ENCODE measurements around the gene DNM3. TPM values are rescaled to one million over a fixed set of nuclear protein-coding genes. Genes with fewer than 3 reads are reported as not detected.

Gene DNM3
- polyA plus RNA-seq, 1 donor (not counting 4 experiments of a cell fraction or from before 2014, with no cell fraction given), result 2.0 TPM

GRCh38 chr1:172148213-172148612 lies 306.9 kb downstream of the DNM3 start:
- peaks cover 41% of the 10 kb centered on the region for H3K4me1 ChIP-seq (ENCODE audit: control insufficient read depth, extremely low read depth, insufficient read depth, low read length)
- H3K36me3 ChIP-seq (ENCODE audit: control insufficient read depth in 2 of 2, extremely low read depth in 1 of 2, insufficient read depth in 2 of 2, low read length in 2 of 2), result no peaks in the 10 kb centered on the region
- no peak overlapping the region for H3K4me3 ChIP-seq (ENCODE audit: control insufficient read depth in 2 of 3, extremely low read depth in 1 of 3, insufficient read depth in 2 of 3, low read depth in 1 of 3, low read length in 3 of 3)
- dilution Hi-C loops (cut with MboI; ENCODE audit: extremely low pct_ligation_motif_present, low sequenced_read_pairs), result no loop called here
- H3K9me1 ChIP-seq (ENCODE audit: control insufficient read depth, extremely low read depth, insufficient read depth, low read length), result no peaks in the 10 kb centered on the region
- no peak for TF ChIP-seq EZH2 (IDR thresholded peaks at IDR 0.05; ENCODE audit: low read length)
- TF ChIP-seq, protein P1, sequence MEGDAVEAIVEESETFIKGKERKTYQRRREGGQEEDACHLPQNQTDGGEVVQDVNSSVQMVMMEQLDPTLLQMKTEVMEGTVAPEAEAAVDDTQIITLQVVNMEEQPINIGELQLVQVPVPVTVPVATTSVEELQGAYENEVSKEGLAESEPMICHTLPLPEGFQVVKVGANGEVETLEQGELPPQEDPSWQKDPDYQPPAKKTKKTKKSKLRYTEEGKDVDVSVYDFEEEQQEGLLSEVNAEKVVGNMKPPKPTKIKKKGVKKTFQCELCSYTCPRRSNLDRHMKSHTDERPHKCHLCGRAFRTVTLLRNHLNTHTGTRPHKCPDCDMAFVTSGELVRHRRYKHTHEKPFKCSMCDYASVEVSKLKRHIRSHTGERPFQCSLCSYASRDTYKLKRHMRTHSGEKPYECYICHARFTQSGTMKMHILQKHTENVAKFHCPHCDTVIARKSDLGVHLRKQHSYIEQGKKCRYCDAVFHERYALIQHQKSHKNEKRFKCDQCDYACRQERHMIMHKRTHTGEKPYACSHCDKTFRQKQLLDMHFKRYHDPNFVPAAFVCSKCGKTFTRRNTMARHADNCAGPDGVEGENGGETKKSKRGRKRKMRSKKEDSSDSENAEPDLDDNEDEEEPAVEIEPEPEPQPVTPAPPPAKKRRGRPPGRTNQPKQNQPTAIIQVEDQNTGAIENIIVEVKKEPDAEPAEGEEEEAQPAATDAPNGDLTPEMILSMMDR (optimal IDR thresholded peaks at IDR 0.05 in 1 of 3, IDR thresholded peaks at IDR 0.05 in 1 of 3, conservative IDR thresholded peaks at IDR 0.05 in 1 of 3; ENCODE audit: extremely low read depth in 1 of 3, insufficient read depth in 2 of 3, low read length in 3 of 3), result no peak
- H4K20me1 ChIP-seq (ENCODE audit: control insufficient read depth, extremely low read depth, insufficient read depth, low read length), result no peaks in the 10 kb centered on the region
- H3K27me3 ChIP-seq (ENCODE audit: control insufficient read depth, extremely low read depth, insufficient read depth, low read length), result no peaks in the 10 kb centered on the region
- no peak overlapping the region for H2AFZ ChIP-seq (ENCODE audit: control insufficient read depth, low read length)
- H3K9ac ChIP-seq (ENCODE audit: control insufficient read depth, extremely low read depth, insufficient read depth, low read length), result no peak overlapping the region
- H3K79me2 ChIP-seq (ENCODE audit: control insufficient read depth, insufficient read depth, low read length), result no peaks in the 10 kb centered on the region
- no peaks in the 10 kb centered on the region for H3K9me3 ChIP-seq (ENCODE audit: control insufficient read depth, low read depth, low read length)
- no peak overlapping the region for H3K4me2 ChIP-seq (ENCODE audit: control insufficient read depth, extremely low read depth, insufficient read depth, low read depth, low read length)
- FAIRE-seq, result no peak
- DNase-seq (ENCODE audit: low read depth, low spot score), result no peak
- no peak overlapping the region for H3K27ac ChIP-seq (ENCODE audit: control insufficient read depth, insufficient read depth, low read length)

- no peak overlapping the region for H3K9ac ChIP-seq (ENCODE audit: control insufficient read depth, extremely low read depth, insufficient read depth, low read length)
- no peaks in the 10 kb centered on the region for H3K36me3 ChIP-seq (ENCODE audit: control insufficient read depth in 2 of 2, extremely low read depth in 1 of 2, insufficient read depth in 2 of 2, low read length in 2 of 2)
- no peaks in the 10 kb centered on the region for H3K9me3 ChIP-seq (ENCODE audit: control insufficient read depth, low read depth, low read length)
- peaks cover 41% of the 10 kb centered on the region for H3K4me1 ChIP-seq (ENCODE audit: control insufficient read depth, extremely low read depth, insufficient read depth, low read length)
- H4K20me1 ChIP-seq (ENCODE audit: control insufficient read depth, extremely low read depth, insufficient read depth, low read length), result no peaks in the 10 kb centered on the region
- no peaks in the 10 kb centered on the region for H3K9me1 ChIP-seq (ENCODE audit: control insufficient read depth, extremely low read depth, insufficient read depth, low read length)
- no peak overlapping the region for H3K4me2 ChIP-seq (ENCODE audit: control insufficient read depth, extremely low read depth, insufficient read depth, low read depth, low read length)
- no peak overlapping the region for H3K27ac ChIP-seq (ENCODE audit: control insufficient read depth, insufficient read depth, low read length)
- dilution Hi-C loops (cut with MboI; ENCODE audit: extremely low pct_ligation_motif_present, low sequenced_read_pairs), result no loop called here
- no peak overlapping the region for H3K4me3 ChIP-seq (ENCODE audit: control insufficient read depth in 2 of 3, extremely low read depth in 1 of 3, insufficient read depth in 2 of 3, low read depth in 1 of 3, low read length in 3 of 3)
- no peak for TF ChIP-seq EZH2 (IDR thresholded peaks at IDR 0.05; ENCODE audit: low read length)
- TF ChIP-seq, protein P1 (optimal IDR thresholded peaks at IDR 0.05 in 1 of 3, IDR thresholded peaks at IDR 0.05 in 1 of 3, conservative IDR thresholded peaks at IDR 0.05 in 1 of 3; ENCODE audit: extremely low read depth in 1 of 3, insufficient read depth in 2 of 3, low read length in 3 of 3), result no peak
- no peaks in the 10 kb centered on the region for H3K27me3 ChIP-seq (ENCODE audit: control insufficient read depth, extremely low read depth, insufficient read depth, low read length)
- DNase-seq (ENCODE audit: low read depth, low spot score) (no peak), FAIRE-seq (no peak)
- peak overlapping the region; percentile 10 for H2AFZ ChIP-seq (ENCODE audit: control insufficient read depth, low read length)
- H3K79me2 ChIP-seq (ENCODE audit: control insufficient read depth, insufficient read depth, low read length), result no peaks in the 10 kb centered on the region
Observed at GRCh38 chr1:172148707-172149106, 307.4 kb downstream of the DNM3 start.
